ENCODE results near the gene PAQR6. TPM values are rescaled to one million over a fixed set of nuclear protein-coding genes. Genes with fewer than 3 reads are reported as not detected.

PAQR6 gene
- polyA plus RNA-seq, 1 donor from 2014 or later, result 16.8 TPM

DNA sequence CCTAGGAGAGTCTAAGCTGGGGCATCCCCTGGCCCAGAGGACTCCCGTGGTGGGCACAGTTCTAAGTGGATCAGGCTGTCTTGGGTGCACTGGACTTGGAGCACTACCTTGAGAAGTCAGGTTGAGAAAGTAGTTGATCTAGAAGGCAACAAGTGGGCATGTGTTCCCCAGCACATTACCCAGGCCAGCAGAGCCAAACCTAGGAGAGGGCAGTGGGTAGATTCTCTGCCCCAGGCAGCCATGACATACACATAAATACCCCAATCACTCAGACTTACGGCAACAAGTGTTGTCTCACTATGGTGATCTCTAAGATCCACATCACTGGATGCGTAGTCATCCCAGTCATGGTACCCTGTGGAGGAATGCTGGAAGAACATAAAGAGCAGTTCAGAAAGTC, 36.6 kb downstream of the PAQR6 start:
- H3K9me3 ChIP-seq (ENCODE audit: low read length), result no peaks in the 10 kb centered on the region
- H2AFZ ChIP-seq (ENCODE audit: low read depth, low read length), result no peak overlapping the region
- H3K9me2 ChIP-seq (ENCODE audit: insufficient read depth, low read length), result no peaks in the 10 kb centered on the region
- no peaks in the 10 kb centered on the region for H3K27me3 ChIP-seq (ENCODE audit: insufficient read depth, low read depth, low read length)
- H3K9ac ChIP-seq (ENCODE audit: low read length), result no peak overlapping the region
- no peaks in the 10 kb centered on the region for H4K20me1 ChIP-seq (ENCODE audit: insufficient read depth)
- H3F3A ChIP-seq (ENCODE audit: insufficient read depth, low read length, poor library complexity, severe bottlenecking), result no peaks in the 10 kb centered on the region
- H3K27ac ChIP-seq (ENCODE audit: low read length), result no peak overlapping the region
- H3K4me3 ChIP-seq (ENCODE audit: low read length), result no peak overlapping the region
- no peaks in the 10 kb centered on the region for H3K36me3 ChIP-seq (ENCODE audit: insufficient read depth, low read length)
- H3K4me2 ChIP-seq (ENCODE audit: low read length), result no peak overlapping the region
- no peak for TF ChIP-seq RAD21 (conservative IDR thresholded peaks at IDR 0.05)
- no peak for TF ChIP-seq TAF1 (IDR thresholded peaks at IDR 0.05; ENCODE audit: low read depth)
- TF ChIP-seq, protein P1, sequence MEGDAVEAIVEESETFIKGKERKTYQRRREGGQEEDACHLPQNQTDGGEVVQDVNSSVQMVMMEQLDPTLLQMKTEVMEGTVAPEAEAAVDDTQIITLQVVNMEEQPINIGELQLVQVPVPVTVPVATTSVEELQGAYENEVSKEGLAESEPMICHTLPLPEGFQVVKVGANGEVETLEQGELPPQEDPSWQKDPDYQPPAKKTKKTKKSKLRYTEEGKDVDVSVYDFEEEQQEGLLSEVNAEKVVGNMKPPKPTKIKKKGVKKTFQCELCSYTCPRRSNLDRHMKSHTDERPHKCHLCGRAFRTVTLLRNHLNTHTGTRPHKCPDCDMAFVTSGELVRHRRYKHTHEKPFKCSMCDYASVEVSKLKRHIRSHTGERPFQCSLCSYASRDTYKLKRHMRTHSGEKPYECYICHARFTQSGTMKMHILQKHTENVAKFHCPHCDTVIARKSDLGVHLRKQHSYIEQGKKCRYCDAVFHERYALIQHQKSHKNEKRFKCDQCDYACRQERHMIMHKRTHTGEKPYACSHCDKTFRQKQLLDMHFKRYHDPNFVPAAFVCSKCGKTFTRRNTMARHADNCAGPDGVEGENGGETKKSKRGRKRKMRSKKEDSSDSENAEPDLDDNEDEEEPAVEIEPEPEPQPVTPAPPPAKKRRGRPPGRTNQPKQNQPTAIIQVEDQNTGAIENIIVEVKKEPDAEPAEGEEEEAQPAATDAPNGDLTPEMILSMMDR (IDR thresholded peaks at IDR 0.05; ENCODE audit: poor library complexity, severe bottlenecking), result no peak
- TF ChIP-seq EP300 (conservative IDR thresholded peaks at IDR 0.05; ENCODE audit: poor library complexity, severe bottlenecking), result no peak
- TF ChIP-seq MXI1 (conservative IDR thresholded peaks at IDR 0.05; ENCODE audit: poor library complexity, severe bottlenecking), result no peak
- TF ChIP-seq POLR2AphosphoS5 (IDR thresholded peaks at IDR 0.05), result no peak
- peaks cover 10% of the 10 kb centered on the region for H3K79me2 ChIP-seq (replicated peaks; ENCODE audit: insufficient read depth, low read length)

DNA sequence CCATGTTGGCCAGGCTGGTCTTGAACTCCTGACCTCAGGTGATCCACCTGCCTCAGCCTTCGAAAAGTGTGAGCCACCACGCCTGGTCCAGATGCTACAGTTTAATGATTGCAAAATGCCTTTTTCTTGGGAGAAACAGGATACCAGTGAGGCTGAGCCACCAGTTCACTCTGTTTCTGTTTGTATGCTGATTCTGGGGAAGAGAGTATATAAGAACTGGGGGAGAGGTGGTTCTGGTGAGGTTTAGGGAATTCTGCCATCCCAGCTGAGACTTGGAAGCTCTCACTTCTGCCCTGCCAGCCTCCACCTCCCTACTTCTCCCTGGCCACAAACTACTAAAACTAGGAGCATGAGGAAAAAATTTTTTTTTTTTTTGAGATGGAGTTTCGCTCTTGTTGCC, 43.2 kb downstream of the PAQR6 start:
- H3K79me2 ChIP-seq (replicated peaks; ENCODE audit: insufficient read depth, low read length), result no peaks in the 10 kb centered on the region
- H3K4me2 ChIP-seq (ENCODE audit: low read length), result no peak overlapping the region
- H3K27ac ChIP-seq (ENCODE audit: low read length), result no peak overlapping the region
- no peaks in the 10 kb centered on the region for H3K36me3 ChIP-seq (ENCODE audit: insufficient read depth, low read length)
- no peaks in the 10 kb centered on the region for H4K20me1 ChIP-seq (ENCODE audit: insufficient read depth)
- no peak overlapping the region for H3K9ac ChIP-seq (ENCODE audit: low read length)
- no peaks in the 10 kb centered on the region for H3K9me3 ChIP-seq (ENCODE audit: low read length)
- H3K4me3 ChIP-seq (ENCODE audit: low read length), result no peak overlapping the region
- no peak overlapping the region for H2AFZ ChIP-seq (ENCODE audit: low read depth, low read length)
- no peaks in the 10 kb centered on the region for H3K27me3 ChIP-seq (ENCODE audit: insufficient read depth, low read depth, low read length)
- no peaks in the 10 kb centered on the region for H3K9me2 ChIP-seq (ENCODE audit: insufficient read depth, low read length)
- H3F3A ChIP-seq (ENCODE audit: insufficient read depth, low read length, poor library complexity, severe bottlenecking), result no peaks in the 10 kb centered on the region
- no peak for TF ChIP-seq RAD21 (conservative IDR thresholded peaks at IDR 0.05)
- no peak for TF ChIP-seq SMC3 (conservative IDR thresholded peaks at IDR 0.05; ENCODE audit: poor library complexity)
- TF ChIP-seq TAF1 (IDR thresholded peaks at IDR 0.05; ENCODE audit: low read depth), result no peak
- no peak for TF ChIP-seq MXI1 (conservative IDR thresholded peaks at IDR 0.05; ENCODE audit: poor library complexity, severe bottlenecking)

GRCh38 chr1:156203331-156203730, 44.5 kb downstream of the PAQR6 start:
- Histone ChIP-seq H3K9me3 (ENCODE audit: low read length) (no peaks in the 10 kb centered on the region), H3K36me3 (ENCODE audit: insufficient read depth, low read length) (no peaks in the 10 kb centered on the region), H3K27ac (ENCODE audit: low read length) (no peak overlapping the region), H3K4me3 (ENCODE audit: low read length) (no peak overlapping the region), H2AFZ (ENCODE audit: low read depth, low read length) (no peak overlapping the region), H3F3A (ENCODE audit: insufficient read depth, low read length, poor library complexity, severe bottlenecking) (no peaks in the 10 kb centered on the region), H3K79me2 (replicated peaks; ENCODE audit: insufficient read depth, low read length) (peaks cover 4% of the 10 kb centered on the region), H3K9me2 (ENCODE audit: insufficient read depth, low read length) (no peaks in the 10 kb centered on the region), H3K27me3 (ENCODE audit: insufficient read depth, low read depth, low read length) (no peaks in the 10 kb centered on the region), H3K9ac (ENCODE audit: low read length) (no peak overlapping the region), H4K20me1 (ENCODE audit: insufficient read depth) (no peaks in the 10 kb centered on the region), H3K4me2 (ENCODE audit: low read length) (no peak overlapping the region)
- TF ChIP-seq EP300 (conservative IDR thresholded peaks at IDR 0.05; ENCODE audit: poor library complexity, severe bottlenecking) (no peak), SMC3 (conservative IDR thresholded peaks at IDR 0.05; ENCODE audit: poor library complexity) (no peak), MXI1 (conservative IDR thresholded peaks at IDR 0.05; ENCODE audit: poor library complexity, severe bottlenecking) (no peak), POLR2AphosphoS5 (IDR thresholded peaks at IDR 0.05) (no peak), EZH2 (IDR thresholded peaks at IDR 0.05; ENCODE audit: borderline replicate concordance, insufficient read depth, low read length, poor library complexity, severe bottlenecking) (no peak), TAF1 (IDR thresholded peaks at IDR 0.05; ENCODE audit: low read depth) (no peak), REST (IDR thresholded peaks at IDR 0.05; ENCODE audit: borderline replicate concordance) (no peak), RAD21 (conservative IDR thresholded peaks at IDR 0.05) (no peak)
- TF ChIP-seq, protein P1 (IDR thresholded peaks at IDR 0.05; ENCODE audit: poor library complexity, severe bottlenecking), result no peak

Measured in neural cell (in vitro differentiated cells).